K562 (cell line): Measurements from ENCODE around the gene ACBD3. TPM values are rescaled to one million over a fixed set of nuclear protein-coding genes. Genes with fewer than 3 reads are reported as not detected.

Experiments
- ATF3 ChIP-seq, 2 experiments: fragments of 450-650 bp in 1 of 2; sonication (generic) in 1 of 2; formaldehyde crosslinking in 1 of 2; IDR thresholded peaks in 1 of 2; conservative IDR thresholded peaks in 1 of 2; 2 replicates each; pipeline versions ENCODE4 v1.6.1 to v1.8.1; 2016 to 2023; ENCODE audit warnings: mild to moderate bottlenecking in 2 of 2, moderate library complexity in 2 of 2, inconsistent platforms in 1 of 2, missing genetic modification reagents in 1 of 2
- CTBP1 ChIP-seq: fragments of 450-650 bp; IDR thresholded peaks from 2 replicates; pipeline ENCODE4 v1.6.1; 2016; ENCODE audit warnings: borderline replicate concordance
- DEAF1 ChIP-seq: fragments of 450-650 bp; formaldehyde crosslinking; IDR thresholded peaks from 2 replicates; pipeline ENCODE4 v1.4.0; 2020; ENCODE audit warnings: mild to moderate bottlenecking, moderate library complexity
- FOXK2 ChIP-seq, 2 experiments: fragments of 450-650 bp; IDR thresholded peaks in 1 of 2; conservative IDR thresholded peaks in 1 of 2; 2 replicates each; pipeline ENCODE4 v1.6.1; 2016; ENCODE audit warnings: low read depth in 2 of 2, mild to moderate bottlenecking in 1 of 2
- HIVEP1 ChIP-seq: fragments of 250-450 bp; sonication (Bioruptor Pico); IDR thresholded peaks from 2 replicates; pipeline ENCODE4 v1.4.0; 2020; ENCODE audit warnings: mild to moderate bottlenecking
- SP2 ChIP-seq: IDR thresholded peaks from 2 replicates; pipeline ENCODE4 v1.6.1; 2011; ENCODE audit warnings: mild to moderate bottlenecking, low read depth, low read length, moderate library complexity; ENCODE audit not compliant: poor library complexity, severe bottlenecking; ENCODE audit errors: extremely low read depth
- ZBTB11 ChIP-seq, 3 experiments: fragments of 200-800 bp in 1 of 3; fragments of 250-450 bp in 1 of 3; fragments of 450-650 bp in 1 of 3; sonication (Bioruptor Pico) in 1 of 3; sonication (Bioruptor generic) in 1 of 3; formaldehyde crosslinking in 1 of 3; IDR thresholded peaks; 2 replicates each; pipeline versions ENCODE4 v1.6.1 to v1.8.0; 2016 to 2022; ENCODE audit warnings: mild to moderate bottlenecking in 2 of 3, missing genetic modification characterization in 2 of 3, missing compliant biosample characterization in 1 of 3, moderate library complexity in 1 of 3
- ZC3H4 ChIP-seq: sonication (generic); formaldehyde crosslinking; IDR thresholded peaks from 2 replicates; pipeline ENCODE4 v1.9.0; 2021; ENCODE audit warnings: missing genetic modification reagents, borderline replicate concordance
- ZNF146 ChIP-seq: IDR thresholded peaks from one replicate; pipeline ENCODE4 v1.6.1; 2018; ENCODE audit warnings: missing compliant biosample characterization; ENCODE audit not compliant: unreplicated experiment
- ZNF212 ChIP-seq: fragments of 450-650 bp; formaldehyde crosslinking; IDR thresholded peaks from 2 replicates; pipeline ENCODE4 v1.4.0; 2020; ENCODE audit warnings: mild to moderate bottlenecking
- ZNF444 ChIP-seq: fragments of 250-450 bp; sonication (Bioruptor Pico); IDR thresholded peaks from 2 replicates; pipeline ENCODE4 v1.4.0; 2020; ENCODE audit warnings: mild to moderate bottlenecking, moderate library complexity
- ZNF518B ChIP-seq: fragments of 250-450 bp; sonication (Bioruptor Pico); IDR thresholded peaks from 2 replicates; pipeline ENCODE4 v1.5.0; 2021; ENCODE audit warnings: mild to moderate bottlenecking, moderate library complexity
- ZNF639 ChIP-seq, 2 experiments: fragments of 200-800 bp in 1 of 2; sonication (Bioruptor generic) in 1 of 2; sonication (generic) in 1 of 2; formaldehyde crosslinking in 1 of 2; IDR thresholded peaks in 1 of 2; conservative IDR thresholded peaks in 1 of 2; 2 replicates each; pipeline versions ENCODE4 v1.5.0 to v1.6.1; 2016 to 2020; ENCODE audit warnings: missing compliant biosample characterization in 1 of 2, missing genetic modification characterization in 1 of 2, missing genetic modification reagents in 1 of 2
- polyA plus RNA-seq, 8 experiments: library from polyadenylated mRNA; depleted of rRNA in 4 of 8; stranded (reverse) in 5 of 8; unstranded in 3 of 8; fragments of >200 nt; fragmentation: Nextera tagmentation in 2 of 8; fragmentation: Illumina TruSeq in 1 of 8; extraction: Ambion mirVana in 2 of 8; extraction: Trizol in 1 of 8; gene quantifications; 2 replicates each; pipeline versions ENCODE4 v1.2.1 to v1.2.3, GENCODE V29; 2011 to 2014; ENCODE audit warnings: inconsistent platforms in 1 of 8, missing spikeins in 1 of 8
- total RNA-seq, 7 experiments: library from RNA; depleted of rRNA in 6 of 7; stranded (reverse); fragments of >200 nt in 6 of 7; fragmentation: Illumina TruSeq in 2 of 7; extraction: Trizol in 2 of 7; gene quantifications; 2 replicates each; pipeline versions ENCODE4 v1.2.1 to v1.2.3, GENCODE V29; 2011 to 2021; ENCODE audit warnings: low replicate concordance in 1 of 7

Gene ACBD3
- total and polyA plus RNA-seq, 9 of the 15 experiments (the other 6 are each of a cell fraction or from before 2014, with no cell fraction given) = 11.1 to 36.7 (median 26.9) TPM

GRCh38 chr1:226121587-226122400 lies 64.7 kb downstream of the ACBD3 start (continued):
- TF ChIP-seq FOXK2 (conservative IDR thresholded peaks at IDR 0.05 in 1 of 2, IDR thresholded peaks at IDR 0.05 in 1 of 2; ENCODE audit: low read depth in 2 of 2) = no peak
- no peak for TF ChIP-seq SP2
- no peak for TF ChIP-seq HIVEP1 (CRISPR knock-in tag)
- no peak for TF ChIP-seq ZNF444 (CRISPR knock-in tag)
- 0 out of 6 replicates have a peak, but pooled peaks of 1 of the 3 experiments have one; percentile 37 for TF ChIP-seq ZBTB11 (CRISPR knock-in tag; IDR thresholded peaks at IDR 0.05)
- peak; percentile 92 for TF ChIP-seq CTBP1
- no peak for TF ChIP-seq ZNF518B (CRISPR knock-in tag)
- peak in 1 of 2 experiments; percentile 79; a peak in 1 of 4 replicates for TF ChIP-seq ZNF639 (CRISPR knock-in tag; conservative IDR thresholded peaks at IDR 0.05 in 1 of 2, IDR thresholded peaks at IDR 0.05 in 1 of 2)
- peak; percentile 40; the same call in 1 of the 2 replicates for TF ChIP-seq DEAF1
- no peak for TF ChIP-seq ATF3 (IDR thresholded peaks at IDR 0.05)
- TF ChIP-seq ATF3 (CRISPR knock-in tag; conservative IDR thresholded peaks at IDR 0.05) = peak; percentile 67; the same call in 1 of the 2 replicates
- no peak for TF ChIP-seq ZNF146
- no peak for TF ChIP-seq ZC3H4 (CRISPR knock-in tag)
- no peak for TF ChIP-seq ZNF212 (CRISPR knock-in tag)
